HG03571 (cell line): ENCODE results near the gene SAPCD1.
"Not testable (repeated sequence)": the region's sequence is repeated elsewhere in the genome, so short reads cannot be mapped to it uniquely, and the experiment has no call there.

ENCODE experiments used
- ATAC-seq: cut with Tn5 transposase; IDR thresholded peaks from one replicate; pipeline ENCODE4 v1.9.1; 2021; ENCODE audit not compliant: unreplicated experiment

The SAPCD1 gene

DNA sequence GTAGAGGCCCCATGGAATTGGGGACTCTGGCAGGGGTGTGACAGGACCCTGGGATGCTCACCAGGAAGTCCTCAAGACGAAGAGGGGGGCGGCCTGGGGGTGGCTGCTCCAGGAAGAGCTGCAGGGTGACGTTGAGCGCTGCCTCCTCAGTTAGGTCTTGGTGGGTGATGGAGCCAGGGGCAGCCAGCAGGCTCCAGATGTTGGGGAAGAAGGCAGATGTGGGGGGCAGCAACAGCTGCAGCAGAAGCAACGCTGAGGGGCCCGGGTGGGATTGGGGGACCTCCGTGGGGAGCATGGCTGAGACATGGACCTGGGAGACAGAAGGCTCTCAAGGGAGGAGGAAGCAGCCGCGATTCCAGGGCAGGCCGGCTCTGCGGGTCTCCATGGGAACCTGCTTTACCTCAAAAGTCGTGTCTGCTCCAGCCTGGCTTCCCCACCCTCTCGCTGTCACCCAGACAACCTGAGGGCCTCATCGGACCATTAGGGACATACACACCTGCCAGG is 14.1 kb downstream of the SAPCD1 start:
- no peak for ATAC-seq

DNA sequence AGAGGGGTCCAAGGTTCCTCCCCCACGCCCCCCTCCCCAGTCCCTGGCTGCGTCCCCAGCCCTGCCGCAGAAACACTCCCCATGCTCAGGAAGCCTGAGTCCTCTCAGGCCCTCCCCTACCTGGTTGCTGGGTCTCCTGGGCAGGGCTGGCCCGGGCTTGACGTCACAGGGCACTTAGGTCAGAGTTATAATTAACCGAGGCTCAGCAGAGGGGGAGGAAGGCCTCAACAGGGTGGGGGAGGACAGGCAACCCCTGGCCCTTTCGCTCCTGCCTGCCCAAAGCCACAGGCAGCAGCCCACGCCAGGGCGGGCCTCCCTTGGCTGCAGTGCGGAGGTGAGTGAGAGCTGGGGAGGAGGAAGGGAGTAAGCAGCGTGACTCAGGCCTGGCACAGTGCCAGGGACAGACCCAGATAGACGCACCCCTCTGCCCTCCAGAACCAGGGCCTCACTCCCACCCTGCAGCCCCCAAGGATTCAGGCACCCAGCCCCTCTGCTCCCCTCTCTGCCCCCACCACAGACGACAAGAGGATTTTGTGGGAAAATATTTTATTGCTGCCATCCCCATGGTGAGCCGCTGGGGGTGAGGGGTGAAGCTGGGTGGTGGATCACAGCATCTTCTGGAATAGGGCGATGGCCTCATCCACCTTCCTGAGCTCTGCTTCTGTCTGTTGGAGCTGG is 14.7 kb downstream of the SAPCD1 start, which contains the start of gene VWA7:
Gene VWA7 (minus strand): TSS at position 340 of the 678 bp plus-strand sequence. CDS start 549 bp downstream, outside the sequence.
- ATAC-seq, result no peak

GRCh38 chr6:31777667-31778050 is 15.2 kb downstream of the SAPCD1 start:
- ATAC-seq, result no peak

DNA sequence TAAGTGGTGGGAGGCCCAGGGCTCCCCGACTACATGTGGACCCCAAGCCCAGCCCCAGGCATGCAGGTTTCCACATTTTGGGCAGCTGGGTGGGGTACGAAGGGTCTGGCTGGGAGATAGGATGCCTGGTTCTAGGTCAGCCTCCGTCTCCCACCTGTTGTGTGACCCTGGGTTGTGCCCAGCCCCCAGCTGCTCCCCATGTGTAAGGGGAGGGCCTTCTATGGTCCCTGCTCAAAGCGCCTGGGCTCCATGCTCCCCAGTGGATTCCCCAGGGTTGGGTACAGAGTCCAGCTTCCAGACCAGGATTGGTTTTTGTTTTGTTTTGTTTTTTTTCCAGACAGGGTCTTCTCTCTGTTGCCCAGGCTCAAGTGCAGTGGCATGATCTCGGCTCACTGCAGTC is 15.7 kb downstream of the SAPCD1 start:
- no peak for ATAC-seq

DNA sequence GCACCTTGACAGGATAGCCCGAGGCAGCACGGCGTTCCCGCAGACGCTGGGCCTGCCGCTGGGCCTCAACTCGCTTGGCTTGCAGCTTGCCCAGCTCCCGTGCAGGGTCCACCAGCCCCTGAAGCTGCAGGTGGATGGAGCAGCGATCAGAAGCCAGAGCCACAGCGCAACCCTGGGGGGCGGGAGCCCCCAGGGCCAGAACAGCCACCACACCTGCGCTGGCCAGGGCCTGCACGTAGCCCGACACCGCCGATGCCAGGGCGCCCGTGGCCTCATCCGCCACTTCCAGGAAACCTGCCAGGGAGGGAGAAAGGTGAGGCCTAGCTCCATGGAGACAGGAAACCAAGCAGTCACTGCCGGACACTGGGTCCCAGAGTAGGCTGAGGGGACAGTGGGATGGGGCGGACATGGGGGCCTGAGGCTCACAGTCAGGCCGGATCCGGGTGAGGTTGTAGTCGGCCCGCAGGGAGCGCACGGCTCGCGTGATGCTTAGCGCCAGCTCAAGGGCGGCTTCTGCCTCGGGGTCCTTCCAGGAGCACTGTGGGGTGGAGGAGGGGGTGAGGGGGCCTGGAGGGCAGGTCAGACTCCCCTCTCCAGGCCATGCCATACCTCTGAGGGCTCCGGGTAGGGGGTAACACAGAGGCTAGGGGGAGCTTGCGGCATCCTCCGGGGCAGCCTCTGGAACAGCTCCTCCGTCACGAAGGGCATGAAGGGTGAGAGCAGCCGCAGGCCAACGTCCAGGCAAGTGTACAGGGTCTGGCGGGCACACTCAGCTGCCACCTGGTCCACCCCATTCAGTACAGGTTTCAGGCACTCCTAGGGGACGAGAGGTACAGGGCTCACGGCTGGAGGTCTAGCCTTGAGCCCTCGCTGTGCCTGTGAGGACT is 16.8 kb downstream of the SAPCD1 start:
- ATAC-seq, result no peak

- no peak for ATAC-seq
Measured at GRCh38 chr6:31779908-31780307, 17.5 kb downstream of the SAPCD1 start.

- ATAC-seq, result no peak
Measured at GRCh38 chr6:31780507-31781243, 18.2 kb downstream of the SAPCD1 start.

DNA sequence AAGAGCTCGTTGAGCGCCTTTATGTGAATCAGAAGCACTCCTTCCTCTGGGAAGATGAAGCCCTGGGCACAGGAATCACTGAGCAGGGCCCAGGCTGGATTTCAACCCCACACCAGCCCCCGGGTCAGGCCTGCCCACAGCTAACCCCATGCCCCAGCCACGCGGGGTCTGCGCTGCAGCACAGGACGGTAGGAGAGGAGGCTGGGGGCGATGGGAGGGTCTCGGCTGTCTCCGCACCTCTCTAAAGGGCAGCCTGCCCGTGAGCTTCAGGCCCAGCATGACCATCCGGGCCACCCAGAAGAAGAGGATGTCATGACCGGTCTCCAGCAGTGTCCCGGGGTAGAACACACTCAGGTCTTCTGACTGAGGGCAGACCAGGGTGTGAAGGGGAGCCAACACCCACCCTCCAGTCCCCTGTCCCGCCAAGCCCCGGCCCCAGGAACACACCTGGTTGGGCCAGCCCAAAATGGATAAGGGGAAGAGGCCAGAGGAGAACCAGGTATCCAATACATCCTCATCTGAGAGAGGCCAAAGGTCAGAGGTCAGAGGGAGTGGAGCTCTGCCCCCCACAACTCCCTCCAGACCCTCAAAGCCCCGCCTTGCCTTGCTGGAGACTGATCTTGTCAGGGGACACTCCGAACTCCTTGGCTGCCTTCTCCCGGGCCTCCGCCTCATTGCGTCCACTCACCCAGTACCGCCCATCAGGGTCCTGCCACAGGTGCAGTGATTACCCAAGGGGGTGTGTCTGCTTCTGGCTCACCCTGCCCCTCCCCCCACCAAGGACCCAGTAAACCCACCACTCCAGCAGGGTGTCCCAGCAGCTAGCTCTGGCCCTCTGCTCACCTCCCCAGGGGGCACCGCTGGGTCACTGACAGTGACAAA is 19.0 kb downstream of the SAPCD1 start:
- ATAC-seq, result no peak

GRCh38 chr6:31782126-31782855 is 19.8 kb downstream of the SAPCD1 start:
- ATAC-seq, result no peak

- ATAC-seq, result no peak
Measured at GRCh38 chr6:31784098-31784925, 21.9 kb downstream of the SAPCD1 start.

DNA sequence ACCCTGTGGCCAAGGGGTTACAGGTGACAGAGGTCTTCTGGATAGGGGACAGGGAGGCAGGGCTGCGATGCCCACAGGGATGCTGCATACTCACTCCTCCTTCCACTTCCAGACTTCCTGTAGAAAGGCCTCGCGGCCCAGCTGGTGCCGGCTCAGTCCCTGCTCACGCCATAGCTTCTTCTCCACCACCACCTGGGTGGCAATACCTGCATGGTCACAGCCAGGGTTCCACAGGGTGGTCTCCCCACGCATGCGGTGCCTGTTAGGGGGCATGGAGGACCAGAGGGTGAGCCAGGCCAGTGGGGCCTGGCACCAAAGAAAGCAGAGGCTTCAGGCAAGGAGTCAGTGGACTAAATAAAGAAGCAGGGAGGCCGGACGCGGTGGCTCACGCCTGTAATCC is 23.0 kb downstream of the SAPCD1 start:
- no peak for ATAC-seq

DNA sequence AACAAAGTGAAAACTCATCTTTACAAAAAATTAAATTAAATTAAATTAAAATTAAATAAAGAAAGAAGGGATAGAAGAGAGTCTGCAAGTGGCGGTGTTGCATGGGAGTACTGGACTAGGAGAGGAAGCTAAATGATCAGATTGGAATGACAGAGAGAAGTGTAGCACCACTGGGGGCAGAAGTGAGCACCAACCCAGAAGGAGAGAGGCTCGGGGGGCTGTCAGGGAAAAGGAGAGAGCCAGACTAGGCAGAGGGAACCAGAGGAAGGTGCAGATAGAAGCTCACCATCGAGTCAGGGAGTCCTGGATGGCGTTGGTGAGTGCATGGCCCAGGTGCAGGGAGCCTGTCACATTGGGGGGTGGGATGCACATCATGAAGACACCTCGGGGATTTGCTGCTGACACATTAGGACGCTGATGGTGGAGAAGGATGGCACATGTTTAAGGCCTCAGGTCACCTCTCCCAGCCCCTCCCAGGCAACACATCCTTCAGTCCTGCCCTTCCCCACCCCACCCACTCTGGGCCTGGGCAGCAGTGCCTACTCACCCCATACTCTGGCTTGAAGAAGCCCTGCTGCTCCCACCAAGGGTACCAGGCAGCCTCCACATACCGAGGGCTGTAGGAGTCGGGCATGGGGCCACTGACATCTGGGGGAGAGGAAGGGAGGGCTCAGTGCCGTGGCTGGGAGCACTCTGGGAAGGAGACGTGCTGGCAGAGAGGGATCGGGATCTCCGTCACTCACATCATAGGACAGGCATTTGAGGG is 29.1 kb downstream of the SAPCD1 start:
- no peak for ATAC-seq

GRCh38 chr6:31792090-31792374 is 29.6 kb downstream of the SAPCD1 start:
- no peak for ATAC-seq

DNA sequence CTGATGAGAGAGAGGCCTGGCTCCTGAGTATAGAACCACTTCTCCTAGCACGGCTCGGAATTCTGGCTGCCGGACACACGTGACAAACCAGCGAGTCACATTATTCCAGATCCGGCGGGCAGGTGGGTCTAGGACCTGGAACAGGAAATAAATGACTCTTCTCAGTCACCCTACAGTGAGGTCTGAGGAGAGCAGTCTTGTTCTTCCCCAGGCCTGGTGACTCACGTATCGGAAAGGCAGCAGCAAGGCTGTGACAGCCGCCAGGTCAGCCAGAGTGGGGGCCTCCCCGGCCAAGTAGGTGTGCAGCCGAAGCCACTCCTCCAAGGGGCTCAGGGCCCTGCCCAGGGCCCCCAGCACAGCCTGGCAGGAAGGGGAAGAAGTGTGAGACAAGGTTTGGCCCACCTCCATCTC is 30.3 kb downstream of the SAPCD1 start:
- ATAC-seq, result no peak

DNA sequence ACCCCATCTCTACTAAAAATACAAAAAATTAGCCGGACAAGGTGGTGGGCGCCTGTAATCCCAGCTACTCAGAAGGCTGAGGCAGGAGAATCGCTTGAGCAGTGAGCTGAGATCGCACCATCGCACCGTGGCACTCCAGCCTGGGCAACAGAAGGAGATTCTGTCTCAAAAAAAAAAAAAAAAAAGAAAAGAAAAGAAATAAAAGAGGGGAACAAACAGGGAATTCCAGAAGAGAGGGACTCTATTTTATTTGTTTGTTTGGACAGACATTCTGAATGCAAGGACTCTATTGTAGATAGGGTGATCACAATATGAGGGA is 31.4 kb downstream of the SAPCD1 start:
- not testable (repeated sequence) for ATAC-seq

GRCh38 chr6:31794294-31794865 is 31.9 kb downstream of the SAPCD1 start:
- ATAC-seq, result no peak

DNA sequence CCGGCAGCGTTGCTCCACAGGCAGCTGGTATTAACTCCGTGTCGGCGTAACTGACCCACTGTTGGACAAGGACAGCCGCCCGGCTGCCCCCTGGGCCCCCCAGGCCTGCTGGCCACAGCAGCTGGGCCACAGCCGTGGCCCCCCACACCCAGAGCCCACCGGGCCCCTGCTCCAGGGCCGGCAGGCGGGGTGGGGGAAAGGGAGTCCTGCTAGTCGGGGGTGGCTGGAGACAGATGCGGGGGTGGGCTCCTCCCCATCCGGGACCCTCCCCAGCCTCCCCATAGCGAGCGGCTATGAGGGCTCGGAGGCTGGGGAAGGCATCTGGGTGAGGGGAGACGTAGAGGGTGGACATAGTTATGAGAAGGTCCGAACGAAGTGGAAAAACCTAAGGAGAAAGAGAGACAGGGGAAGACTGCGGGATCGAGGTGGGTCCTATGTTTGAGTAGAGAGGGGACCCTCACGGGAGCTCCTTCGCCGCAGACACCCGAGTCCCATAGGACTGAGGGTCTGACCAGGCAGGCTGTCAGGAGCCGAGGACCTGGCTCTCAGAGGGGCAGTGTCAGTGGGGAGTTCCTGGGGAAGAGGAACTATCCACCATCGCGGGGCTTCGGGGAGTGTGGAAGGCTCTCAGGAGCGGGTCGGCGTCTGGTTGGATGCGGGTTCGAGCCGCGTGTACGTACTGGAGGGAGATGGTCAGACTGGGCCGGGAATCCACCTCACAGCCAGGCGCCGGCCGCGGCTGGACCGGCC is 32.6 kb downstream of the SAPCD1 start:
- ATAC-seq, result peak; percentile 9
